HCT116 (cell line): ENCODE results near the gene CPZ.

Experiments used
- EZH2 ChIP-seq: fragments of 200-600 bp; sonication (generic); IDR thresholded peaks from 2 replicates; pipeline ENCODE4 v1.6.1; 2017; ENCODE audit warnings: antibody characterized with exemption, mixed run types
- TF ChIP-seq, protein P1 (sequence below), 3 experiments: fragments of 200-600 bp in 1 of 3; sonication (generic) in 1 of 3; IDR thresholded peaks in 2 of 3; conservative IDR thresholded peaks in 1 of 3; 2 replicates each; pipeline ENCODE4 v1.5.1; 2012 to 2017; ENCODE audit warnings: low read depth in 2 of 3, low read length in 2 of 3, antibody characterized with exemption in 1 of 3, borderline replicate concordance in 1 of 3, control low read depth in 1 of 3, mild to moderate bottlenecking in 1 of 3, mixed read lengths in 1 of 3, mixed run types in 1 of 3, moderate library complexity in 1 of 3; ENCODE audit not compliant: insufficient read depth in 1 of 3
- TF ChIP-seq, protein P2 (sequence below): IDR thresholded peaks from 2 replicates; pipeline ENCODE4 v1.6.1; 2012

DNA sequence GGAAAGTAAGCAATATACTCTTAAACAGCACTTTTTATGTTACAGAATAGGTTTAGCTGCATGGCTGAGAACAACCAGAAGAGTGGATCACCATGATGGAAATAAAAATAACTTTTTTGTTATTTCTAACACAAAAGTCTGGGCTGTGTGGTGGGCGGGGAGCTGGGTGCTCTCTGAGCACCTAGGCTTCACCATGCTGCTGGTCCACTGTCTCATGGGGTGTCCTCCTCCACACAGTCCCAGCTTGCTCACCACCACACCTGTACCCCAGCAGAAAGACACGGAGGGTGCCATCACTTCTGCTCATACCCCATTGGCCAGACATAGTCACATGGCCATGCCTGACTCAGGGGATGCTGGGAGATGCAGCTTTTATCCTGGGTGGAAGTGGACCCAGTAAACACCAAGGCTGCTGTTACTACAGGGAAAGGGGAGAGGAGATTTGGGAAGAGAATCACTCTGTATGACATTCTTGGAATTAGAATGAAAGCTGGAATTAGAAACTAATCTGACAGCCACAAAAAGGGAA, 45.0 kb downstream of the CPZ start:
- TF ChIP-seq, protein P1, sequence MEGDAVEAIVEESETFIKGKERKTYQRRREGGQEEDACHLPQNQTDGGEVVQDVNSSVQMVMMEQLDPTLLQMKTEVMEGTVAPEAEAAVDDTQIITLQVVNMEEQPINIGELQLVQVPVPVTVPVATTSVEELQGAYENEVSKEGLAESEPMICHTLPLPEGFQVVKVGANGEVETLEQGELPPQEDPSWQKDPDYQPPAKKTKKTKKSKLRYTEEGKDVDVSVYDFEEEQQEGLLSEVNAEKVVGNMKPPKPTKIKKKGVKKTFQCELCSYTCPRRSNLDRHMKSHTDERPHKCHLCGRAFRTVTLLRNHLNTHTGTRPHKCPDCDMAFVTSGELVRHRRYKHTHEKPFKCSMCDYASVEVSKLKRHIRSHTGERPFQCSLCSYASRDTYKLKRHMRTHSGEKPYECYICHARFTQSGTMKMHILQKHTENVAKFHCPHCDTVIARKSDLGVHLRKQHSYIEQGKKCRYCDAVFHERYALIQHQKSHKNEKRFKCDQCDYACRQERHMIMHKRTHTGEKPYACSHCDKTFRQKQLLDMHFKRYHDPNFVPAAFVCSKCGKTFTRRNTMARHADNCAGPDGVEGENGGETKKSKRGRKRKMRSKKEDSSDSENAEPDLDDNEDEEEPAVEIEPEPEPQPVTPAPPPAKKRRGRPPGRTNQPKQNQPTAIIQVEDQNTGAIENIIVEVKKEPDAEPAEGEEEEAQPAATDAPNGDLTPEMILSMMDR (IDR thresholded peaks at IDR 0.05 in 2 of 3, conservative IDR thresholded peaks at IDR 0.05 in 1 of 3; ENCODE audit: borderline replicate concordance in 1 of 3, insufficient read depth in 1 of 3, low read depth in 2 of 3, low read length in 2 of 3), result no peak
- TF ChIP-seq EZH2, result no peak
- TF ChIP-seq, protein P2, sequence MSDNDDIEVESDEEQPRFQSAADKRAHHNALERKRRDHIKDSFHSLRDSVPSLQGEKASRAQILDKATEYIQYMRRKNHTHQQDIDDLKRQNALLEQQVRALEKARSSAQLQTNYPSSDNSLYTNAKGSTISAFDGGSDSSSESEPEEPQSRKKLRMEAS, result no peak
